NCI-H187 treated with DMSO at 0.1 percent for 48 hours (cell line): ENCODE results near the gene ARHGEF37.
A peak's percentile ranks its signal among the peaks of the same experiment; 100 is the strongest.
"Not testable (repeated sequence)": the region's sequence is repeated elsewhere in the genome, so short reads cannot be mapped to it uniquely, and the experiment has no call there.

Experiments
- DNase-seq: peaks from one replicate; lab custom pipeline; 2025; lab: John Stamatoyannopoulos, UW

Gene ARHGEF37

GRCh38 chr5:149648464-149649393 is 67.4 kb downstream of the ARHGEF37 start:
- DNase-seq, result not testable (repeated sequence)

- not testable (repeated sequence) for DNase-seq
Measured at GRCh38 chr5:149649730-149650129, 68.4 kb downstream of the ARHGEF37 start.

- DNase-seq, result no peak
Measured at GRCh38 chr5:149651686-149652085, 70.4 kb downstream of the ARHGEF37 start.

GRCh38 chr5:149652697-149653096 is 71.4 kb downstream of the ARHGEF37 start:
- no peak for DNase-seq

GRCh38 chr5:149654231-149654630 is 72.9 kb downstream of the ARHGEF37 start:
- no peak for DNase-seq

- no peak for DNase-seq
Measured at GRCh38 chr5:149654883-149655505, 73.7 kb downstream of the ARHGEF37 start.

- peak; percentile 50 for DNase-seq
Measured at GRCh38 chr5:149656576-149657182, 75.4 kb downstream of the ARHGEF37 start.

- DNase-seq, result no peak
Measured at GRCh38 chr5:149657324-149657723, 76.0 kb downstream of the ARHGEF37 start.

GRCh38 chr5:149658299-149658698 is 77.0 kb downstream of the ARHGEF37 start:
- DNase-seq, result no peak

GRCh38 chr5:149664083-149664482 is 82.8 kb downstream of the ARHGEF37 start:
- no peak for DNase-seq

- DNase-seq, result no peak
Measured at GRCh38 chr5:149664666-149665415, 83.5 kb downstream of the ARHGEF37 start.

- no peak for DNase-seq
Measured at GRCh38 chr5:149665416-149666175, 84.3 kb downstream of the ARHGEF37 start.

- no peak for DNase-seq
Measured at GRCh38 chr5:149666212-149666852, 85.0 kb downstream of the ARHGEF37 start.

- no peak for DNase-seq
Measured at GRCh38 chr5:149667084-149667828, 86.0 kb downstream of the ARHGEF37 start.

- no peak for DNase-seq
Measured at GRCh38 chr5:149667829-149668330, 86.6 kb downstream of the ARHGEF37 start.

GRCh38 chr5:149669273-149669672 is 88.0 kb downstream of the ARHGEF37 start:
- not testable (repeated sequence) for DNase-seq

GRCh38 chr5:149671544-149671943 is 90.2 kb downstream of the ARHGEF37 start:
- no peak for DNase-seq

GRCh38 chr5:149672701-149673476 is 91.6 kb downstream of the ARHGEF37 start:
- no peak for DNase-seq

- DNase-seq, result no peak
Measured at GRCh38 chr5:149674686-149675085, 93.4 kb downstream of the ARHGEF37 start.
